Hepatocyte (in vitro differentiated cells): Measurements from ENCODE around the gene PPP1CC. TPM values are rescaled to one million over a fixed set of nuclear protein-coding genes. Genes with fewer than 3 reads are reported as not detected.

ENCODE experiments used
- DNase-seq: peaks from one replicate; pipeline ENCODE4 v3.0.0-alpha.2; 2016; ENCODE audit warnings: low spot score
- H2AFZ ChIP-seq: fragments of 200-600 bp; sonication (generic); 2 replicates; pipeline ENCODE4 v1.6.0; 2016; ENCODE audit warnings: antibody characterized with exemption, mild to moderate bottlenecking
- H3K27ac ChIP-seq: fragments of 200-600 bp; sonication (generic); 2 replicates; pipeline ENCODE4 v1.5.1; 2016; ENCODE audit warnings: mild to moderate bottlenecking
- H3K27me3 ChIP-seq: fragments of 200-600 bp; sonication (generic); 2 replicates; pipeline ENCODE4 v1.6.1; 2016
- H3K36me3 ChIP-seq: fragments of 200-600 bp; sonication (generic); replicated peaks from 2 replicates; pipeline ENCODE4 v1.5.1; 2016; ENCODE audit warnings: low read depth; ENCODE audit not compliant: insufficient read depth
- H3K4me1 ChIP-seq: fragments of 200-600 bp; sonication (generic); 2 replicates; pipeline ENCODE4 v1.5.1; 2016; ENCODE audit warnings: mild to moderate bottlenecking, moderate library complexity; ENCODE audit not compliant: insufficient read depth
- H3K4me2 ChIP-seq: fragments of 200-600 bp; sonication (generic); 2 replicates; pipeline ENCODE4 v1.6.0; 2016
- H3K4me3 ChIP-seq: fragments of 200-600 bp; sonication (generic); 2 replicates; pipeline ENCODE4 v1.5.1; 2016; ENCODE audit warnings: mild to moderate bottlenecking
- H3K79me2 ChIP-seq: fragments of 200-600 bp; sonication (generic); 2 replicates; pipeline ENCODE4 v1.6.0; 2017; ENCODE audit warnings: mild to moderate bottlenecking
- H3K9me2 ChIP-seq: fragments of 200-600 bp; sonication (generic); replicated peaks from 2 replicates; pipeline ENCODE4 v1.6.0; 2017; ENCODE audit warnings: mild to moderate bottlenecking; ENCODE audit not compliant: insufficient read depth
- H3K9me3 ChIP-seq: fragments of 200-600 bp; sonication (generic); 2 replicates; pipeline ENCODE4 v1.5.1; 2016; ENCODE audit warnings: low read depth, mild to moderate bottlenecking
- H4K20me1 ChIP-seq: fragments of 200-600 bp; sonication (generic); 2 replicates; pipeline ENCODE4 v1.6.0; 2016; ENCODE audit warnings: mild to moderate bottlenecking; ENCODE audit not compliant: insufficient read depth, poor library complexity, severe bottlenecking
- EZH2 ChIP-seq: fragments of 200-600 bp; sonication (generic); IDR thresholded peaks from 2 replicates; pipeline ENCODE4 v1.6.1; 2016; ENCODE audit warnings: antibody characterized with exemption, mild to moderate bottlenecking, borderline replicate concordance
- EZH2phosphoT487 ChIP-seq: fragments of 200-600 bp; sonication (generic); IDR thresholded peaks from one replicate; pipeline ENCODE4 v1.6.1; 2018; ENCODE audit warnings: antibody characterized with exemption, mild to moderate bottlenecking, low read depth, moderate library complexity; ENCODE audit not compliant: unreplicated experiment, severe bottlenecking
- WGBS: methylation state at CpG from one replicate; pipeline ENCODE4 v1.1.6; 2016; ENCODE audit warnings: low lambda C conversion rate; ENCODE audit errors: missing lambda C conversion rate; 5-methylcytosine and 5-hydroxymethylcytosine counted together
- polyA plus RNA-seq: library from polyadenylated mRNA; unstranded; fragments of >200 nt; fragmentation: Nextera tagmentation; extraction: Ambion mirVana; gene quantifications from 2 replicates; pipeline ENCODE4 v1.2.1, GENCODE V29; 2016
- total RNA-seq: library from RNA; depleted of rRNA; stranded (reverse); fragments of >200 nt; gene quantifications from 2 replicates; pipeline ENCODE4 v1.2.3, GENCODE V29; 2014
- TF ChIP-seq, protein P1 (sequence below): fragments of 200-600 bp; sonication (generic); IDR thresholded peaks from 2 replicates; pipeline ENCODE4 v1.5.1; 2016; ENCODE audit warnings: antibody characterized with exemption, mild to moderate bottlenecking; ENCODE audit not compliant: poor library complexity

The PPP1CC gene
- total and polyA plus RNA-seq, 2 experiments from 2014 or later, result 43.5 to 134 TPM

DNA sequence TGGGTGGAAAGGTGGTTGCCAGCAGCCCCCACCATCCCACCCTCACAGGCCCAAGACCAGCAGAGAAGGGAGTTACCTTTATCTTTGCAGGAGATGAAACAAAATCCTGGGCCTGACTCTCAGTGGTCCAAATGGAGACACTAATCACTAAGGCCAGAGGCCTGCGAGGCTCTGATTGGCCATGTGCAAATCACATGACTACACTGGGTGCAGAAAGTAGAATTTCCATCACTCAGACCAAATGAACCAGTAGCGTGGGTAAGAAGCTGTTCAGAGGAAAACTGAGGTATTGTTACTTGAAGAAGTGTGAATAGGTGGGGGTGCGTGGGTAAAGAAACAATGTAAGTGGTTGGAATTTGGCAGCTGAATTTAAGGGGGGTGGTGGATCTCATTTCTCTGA is 20.2 kb upstream of the PPP1CC start:
- H3K27me3 ChIP-seq, result no peaks in the 10 kb centered on the region
- no peak for TF ChIP-seq EZH2phosphoT487
- no peak for TF ChIP-seq EZH2
- TF ChIP-seq, protein P1, sequence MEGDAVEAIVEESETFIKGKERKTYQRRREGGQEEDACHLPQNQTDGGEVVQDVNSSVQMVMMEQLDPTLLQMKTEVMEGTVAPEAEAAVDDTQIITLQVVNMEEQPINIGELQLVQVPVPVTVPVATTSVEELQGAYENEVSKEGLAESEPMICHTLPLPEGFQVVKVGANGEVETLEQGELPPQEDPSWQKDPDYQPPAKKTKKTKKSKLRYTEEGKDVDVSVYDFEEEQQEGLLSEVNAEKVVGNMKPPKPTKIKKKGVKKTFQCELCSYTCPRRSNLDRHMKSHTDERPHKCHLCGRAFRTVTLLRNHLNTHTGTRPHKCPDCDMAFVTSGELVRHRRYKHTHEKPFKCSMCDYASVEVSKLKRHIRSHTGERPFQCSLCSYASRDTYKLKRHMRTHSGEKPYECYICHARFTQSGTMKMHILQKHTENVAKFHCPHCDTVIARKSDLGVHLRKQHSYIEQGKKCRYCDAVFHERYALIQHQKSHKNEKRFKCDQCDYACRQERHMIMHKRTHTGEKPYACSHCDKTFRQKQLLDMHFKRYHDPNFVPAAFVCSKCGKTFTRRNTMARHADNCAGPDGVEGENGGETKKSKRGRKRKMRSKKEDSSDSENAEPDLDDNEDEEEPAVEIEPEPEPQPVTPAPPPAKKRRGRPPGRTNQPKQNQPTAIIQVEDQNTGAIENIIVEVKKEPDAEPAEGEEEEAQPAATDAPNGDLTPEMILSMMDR, result no peak
- no peaks in the 10 kb centered on the region for H3K79me2 ChIP-seq
- H3K36me3 ChIP-seq, result no peaks in the 10 kb centered on the region
- H3K9me2 ChIP-seq, result no peaks in the 10 kb centered on the region
- H3K4me3 ChIP-seq, result no peak overlapping the region
- DNase-seq, result no peak
- no peak overlapping the region for H3K4me2 ChIP-seq
- no peaks in the 10 kb centered on the region for H3K9me3 ChIP-seq
- WGBS, result 93% methylated on average over 3 of the region's 3 CpGs
- H2AFZ ChIP-seq, result no peak overlapping the region
- no peak overlapping the region for H3K27ac ChIP-seq
- no peaks in the 10 kb centered on the region for H3K4me1 ChIP-seq
- H4K20me1 ChIP-seq, result no peaks in the 10 kb centered on the region

DNA sequence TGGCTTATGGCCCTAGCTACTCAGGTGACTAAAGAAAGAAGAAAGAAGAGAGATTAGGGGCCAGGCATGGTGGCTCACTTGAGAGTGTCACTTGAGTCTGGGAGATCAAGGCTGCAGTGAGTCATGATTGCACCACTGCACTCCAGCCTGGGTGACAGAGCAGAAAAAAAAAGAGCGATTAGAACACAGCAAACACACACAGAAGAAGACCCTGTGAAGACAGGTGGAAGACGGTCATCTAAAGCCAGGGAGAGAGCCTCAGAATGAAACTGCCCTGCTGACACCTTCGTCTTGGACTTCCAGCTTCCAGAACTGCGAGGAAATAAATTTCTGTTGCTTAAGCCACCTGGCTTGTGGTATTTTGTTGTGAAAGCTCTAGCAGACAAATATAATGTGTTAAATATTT is 17.5 kb upstream of the PPP1CC start:
- TF ChIP-seq, protein P1, result no peak
- TF ChIP-seq EZH2phosphoT487 (no peak), EZH2 (no peak)
- Histone ChIP-seq H3K9me3 (no peaks in the 10 kb centered on the region), H3K4me2 (no peak overlapping the region), H3K4me1 (no peaks in the 10 kb centered on the region), H2AFZ (no peak overlapping the region), H3K27ac (no peak overlapping the region), H3K79me2 (no peaks in the 10 kb centered on the region), H3K9me2 (no peaks in the 10 kb centered on the region), H3K27me3 (no peaks in the 10 kb centered on the region), H3K4me3 (no peak overlapping the region), H4K20me1 (no peaks in the 10 kb centered on the region), H3K36me3 (no peaks in the 10 kb centered on the region)
- no peak for DNase-seq
- 91% methylated on average over 4 of the region's 4 CpGs for WGBS

DNA sequence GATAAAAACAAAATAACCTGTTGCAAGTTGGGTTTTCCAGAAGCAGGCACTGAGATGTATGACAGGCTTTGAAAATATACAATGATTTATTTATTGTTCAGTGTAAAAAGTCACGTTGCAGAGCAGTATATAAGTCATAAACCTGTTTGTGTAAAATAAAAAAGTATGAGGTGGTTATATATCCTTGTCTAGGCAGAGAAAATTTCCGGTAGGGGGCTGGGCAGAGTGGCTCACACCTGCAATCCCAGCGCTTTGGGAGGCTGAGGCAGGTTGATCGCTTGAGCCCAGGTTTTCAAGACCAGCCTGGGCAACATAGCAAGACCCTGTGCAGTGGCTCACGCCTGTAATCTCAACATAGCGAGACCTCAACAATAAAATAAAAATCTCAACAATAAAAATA is 16.2 kb upstream of the PPP1CC start:
- no peak overlapping the region for H3K27ac ChIP-seq
- 94% methylated on average over 6 of the region's 6 CpGs for WGBS
- no peak overlapping the region for H3K4me2 ChIP-seq
- no peak for DNase-seq
- no peak overlapping the region for H3K4me3 ChIP-seq
- no peaks in the 10 kb centered on the region for H3K79me2 ChIP-seq
- H3K27me3 ChIP-seq, result no peaks in the 10 kb centered on the region
- H3K4me1 ChIP-seq, result no peaks in the 10 kb centered on the region
- H3K9me3 ChIP-seq, result no peaks in the 10 kb centered on the region
- no peaks in the 10 kb centered on the region for H3K36me3 ChIP-seq
- TF ChIP-seq, protein P1, result no peak
- TF ChIP-seq EZH2phosphoT487 (no peak), EZH2 (no peak)
- no peaks in the 10 kb centered on the region for H4K20me1 ChIP-seq
- H2AFZ ChIP-seq, result no peak overlapping the region
- no peaks in the 10 kb centered on the region for H3K9me2 ChIP-seq

DNA sequence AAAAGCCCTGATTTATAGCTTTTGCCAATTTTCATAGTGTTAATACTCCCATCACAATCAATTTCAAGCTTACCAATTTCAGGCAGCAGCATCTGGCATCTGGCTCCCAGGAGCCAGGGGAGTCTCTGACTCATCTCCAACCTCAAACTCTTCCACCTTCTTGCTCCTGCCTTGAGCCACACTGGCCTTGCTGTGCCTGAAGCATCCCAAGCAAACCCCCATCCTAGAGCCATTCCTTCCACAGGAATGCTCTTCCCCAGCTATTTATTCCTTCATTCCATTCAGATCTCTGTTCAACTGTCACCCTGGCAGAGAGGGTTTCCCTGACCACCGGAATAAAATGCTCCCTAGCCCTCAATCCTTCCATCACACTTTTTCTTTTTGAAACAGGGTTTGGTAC is 13.9 kb upstream of the PPP1CC start:
- H3K4me2 ChIP-seq, result no peak overlapping the region
- H3K79me2 ChIP-seq, result no peaks in the 10 kb centered on the region
- 100% methylated on average over 1 of the region's 1 CpG for WGBS
- no peak for TF ChIP-seq EZH2
- no peak for TF ChIP-seq EZH2phosphoT487
- TF ChIP-seq, protein P1, result no peak
- no peak overlapping the region for H2AFZ ChIP-seq
- no peaks in the 10 kb centered on the region for H3K27me3 ChIP-seq
- H4K20me1 ChIP-seq, result no peaks in the 10 kb centered on the region
- H3K9me2 ChIP-seq, result no peaks in the 10 kb centered on the region
- no peak overlapping the region for H3K4me3 ChIP-seq
- no peak overlapping the region for H3K27ac ChIP-seq
- DNase-seq, result no peak
- H3K9me3 ChIP-seq, result no peaks in the 10 kb centered on the region
- no peaks in the 10 kb centered on the region for H3K4me1 ChIP-seq
- H3K36me3 ChIP-seq, result no peaks in the 10 kb centered on the region
